HepG2 (cell line): Measurements from ENCODE around the gene THSD8. TPM values are rescaled to one million over a fixed set of nuclear protein-coding genes. Genes with fewer than 3 reads are reported as not detected.

Experiments
- ATAC-seq: fragments of 200-7000 bp; cut with Tn5 transposase; 3 replicates; pipeline ENCODE4 v1.9.1; 2020; ENCODE audit warnings: mild to moderate bottlenecking, moderate library complexity
- BruUV-seq: library from RNA; stranded (reverse); fragments of 400-500 nt; replicated peaks from 2 replicates; lab custom pipeline; 2021; lab: Mats Ljungman, UMichigan
- CTCF ChIA-PET: fragments of 300-600 bp; formaldehyde crosslinking; extraction: SDS; loops from one replicate; lab custom pipeline; 2021; ENCODE audit warnings: low total read pairs, inconsistent platforms, low intra/inter-chr PET ratio; lab: Yijun Ruan, JAX
- POLR2A ChIA-PET: fragments of 350-600 bp; sonication (Branson Sonifier 250); formaldehyde crosslinking; loops from one replicate; lab custom pipeline; 2020; ENCODE audit warnings: antibody characterized with exemption, inconsistent platforms; lab: Yijun Ruan, JAX
- DNase-seq: peaks from one replicate; pipeline ENCODE4 v3.0.0-alpha.2; 2015; ENCODE audit warnings: low spot score
- FAIRE-seq: peaks from 3 replicates; lab custom pipeline; 2011; peaks lifted over from hg19 to GRCh38; lab: Jason Lieb, UNC
- H2AFZ ChIP-seq: one replicate; pipeline ENCODE4 v1.6.1; 2011; ENCODE audit warnings: low read length, inconsistent platforms
- H3K27ac ChIP-seq: fragments of 300-600 bp; 3 replicates; pipeline ENCODE4 v1.8.0; 2011; ENCODE audit warnings: mixed run types, mild to moderate bottlenecking, mixed read lengths, low read length, inconsistent platforms; ENCODE audit not compliant: insufficient read depth; ENCODE audit errors: extremely low read length
- H3K27me3 ChIP-seq, 2 experiments: fragments of 200-600 bp in 1 of 2; 2 replicates in 1 of 2; 3 replicates in 1 of 2; pipeline versions ENCODE4 v1.6.0 to v1.8.0; 2011; ENCODE audit warnings: low read length in 2 of 2, mild to moderate bottlenecking in 2 of 2, moderate library complexity in 2 of 2, inconsistent platforms in 1 of 2; ENCODE audit not compliant: insufficient read depth in 2 of 2, control insufficient read depth in 1 of 2
- H3K36me3 ChIP-seq, 2 experiments: fragments of 200-600 bp in 1 of 2; replicated peaks in 1 of 2; 2 replicates in 1 of 2; 3 replicates in 1 of 2; pipeline versions ENCODE4 v1.5.1 to v1.8.0; 2011; ENCODE audit warnings: low read length in 2 of 2, inconsistent platforms in 1 of 2; ENCODE audit not compliant: insufficient read depth in 2 of 2, control insufficient read depth in 1 of 2
- H3K4me1 ChIP-seq: 2 replicates; pipeline ENCODE4 v1.5.1; 2012; ENCODE audit warnings: low read length, inconsistent platforms; ENCODE audit not compliant: insufficient read depth
- H3K4me2 ChIP-seq: 2 replicates; pipeline ENCODE4 v1.6.0; 2011; ENCODE audit warnings: low read depth, low read length, inconsistent platforms
- H3K4me3 ChIP-seq, 3 experiments: fragments of 200-600 bp in 1 of 3; sonication (generic), shearing (Covaris generic) in 1 of 3; replicated peaks in 1 of 3; 2 replicates each; pipeline ENCODE4 v1.5.1; 2011 to 2016; ENCODE audit warnings: low read length in 3 of 3, inconsistent platforms in 2 of 3, low read depth in 2 of 3, mild to moderate bottlenecking in 2 of 3, control low read depth in 1 of 3, mixed read lengths in 1 of 3; ENCODE audit not compliant: insufficient read depth in 1 of 3
- H3K79me2 ChIP-seq: one replicate; pipeline ENCODE4 v1.6.1; 2011; ENCODE audit warnings: low read length, inconsistent platforms; ENCODE audit not compliant: insufficient read depth
- H3K9ac ChIP-seq: 2 replicates; pipeline ENCODE4 v1.6.0; 2011; ENCODE audit warnings: mild to moderate bottlenecking, low read depth, low read length, inconsistent platforms; ENCODE audit not compliant: insufficient read depth
- H3K9me3 ChIP-seq: 2 replicates; pipeline ENCODE4 v1.5.1; 2012; ENCODE audit warnings: mild to moderate bottlenecking, low read length
- H4K20me1 ChIP-seq: 2 replicates; pipeline ENCODE4 v1.6.0; 2011; ENCODE audit warnings: inconsistent platforms, mild to moderate bottlenecking, low read length, moderate library complexity; ENCODE audit not compliant: insufficient read depth
- CENPX ChIP-seq: sonication (generic); formaldehyde crosslinking; IDR thresholded peaks from 2 replicates; pipeline ENCODE4 v1.9.0; 2021; ENCODE audit warnings: mild to moderate bottlenecking, missing genetic modification reagents, moderate library complexity
- HNRNPK ChIP-seq: fragments of 200-400 bp; formaldehyde crosslinking; IDR thresholded peaks from 2 replicates; pipeline ENCODE4 v1.6.1; 2018; ENCODE audit warnings: low read length, low read depth, moderate library complexity, mild to moderate bottlenecking; ENCODE audit not compliant: poor library complexity, severe bottlenecking
- NKX3-1 ChIP-seq: sonication (generic); formaldehyde crosslinking; IDR thresholded peaks from 2 replicates; pipeline ENCODE4 v1.5.0; 2020; ENCODE audit warnings: missing genetic modification reagents
- SMARCC2 ChIP-seq: fragments of 450-650 bp; IDR thresholded peaks from 2 replicates; pipeline ENCODE4 v1.6.1; 2017; ENCODE audit warnings: antibody characterized with exemption, mild to moderate bottlenecking
- STAG1 ChIP-seq: sonication (generic); formaldehyde crosslinking; IDR thresholded peaks from 2 replicates; pipeline ENCODE4 v1.4.0; 2020; ENCODE audit warnings: missing genetic modification reagents
- ZNF629 ChIP-seq: sonication (generic); formaldehyde crosslinking; conservative IDR thresholded peaks from 2 replicates; pipeline ENCODE4 v1.5.0; 2020; ENCODE audit warnings: missing genetic modification reagents
- WGBS: methylation state at CpG from one replicate; pipeline ENCODE4 v1.1.6; 2017; ENCODE audit warnings: low lambda C conversion rate; 5-methylcytosine and 5-hydroxymethylcytosine counted together
- in situ Hi-C: cut with HindIII; loops from 2 replicates; pipeline ENCODE4 v1.10.0; 2017; ENCODE audit warnings: low pct_unique_long_range_greater_than_20kb; ENCODE audit not compliant: extremely low pct_ligation_motif_present
- intact Hi-C: fragments of 100-400 bp; cut with micrococcal nuclease; formaldehyde crosslinking; loops from one replicate; pipeline ENCODE4 v1.10.0; 2022; ENCODE audit not compliant: unreplicated experiment
- polyA plus RNA-seq, 8 experiments: library from polyadenylated mRNA; depleted of rRNA in 3 of 8; stranded (reverse) in 7 of 8; unstranded in 1 of 8; fragments of >200 nt; fragmentation: Illumina TruSeq in 4 of 8; extraction: Trizol in 4 of 8; gene quantifications; 2 replicates each; pipeline versions ENCODE4 v1.2.1 to v1.2.3, GENCODE V29; 2011 to 2016; ENCODE audit warnings: low read depth in 4 of 8, missing spikeins in 1 of 8, mixed read lengths in 1 of 8; ENCODE audit not compliant: insufficient read depth in 1 of 8
- total RNA-seq, 5 experiments: library from RNA; depleted of rRNA; stranded (reverse); fragments of >200 nt; fragmentation: Illumina TruSeq; extraction: Trizol; gene quantifications; 2 replicates each; pipeline ENCODE4 v1.2.3, GENCODE V29; 2016; ENCODE audit warnings: low read depth in 1 of 5
- TF ChIP-seq, protein P1 (sequence below): fragments of 450-650 bp; IDR thresholded peaks from 2 replicates; pipeline ENCODE4 v1.6.1; 2017; ENCODE audit warnings: mild to moderate bottlenecking
- TF ChIP-seq, protein P2 (sequence below): sonication (generic); formaldehyde crosslinking; IDR thresholded peaks from 2 replicates; pipeline ENCODE4 v1.8.1; 2023; ENCODE audit warnings: mild to moderate bottlenecking, missing genetic modification reagents
- TF ChIP-seq, protein P3 (sequence below): sonication (generic); formaldehyde crosslinking; IDR thresholded peaks from 2 replicates; pipeline ENCODE4 v1.8.1; 2022; ENCODE audit warnings: low read depth, mild to moderate bottlenecking, missing genetic modification reagents
- TF ChIP-seq, protein P4 (sequence below): sonication (generic); formaldehyde crosslinking; IDR thresholded peaks from 2 replicates; pipeline ENCODE4 v1.4.0; 2020; ENCODE audit warnings: missing genetic modification reagents

Gene THSD8
- total and polyA plus RNA-seq, 2 of the 13 experiments (the other 11 are each of a cell fraction or from before 2014, with no cell fraction given), result 4.8 to 14.9 TPM

DNA sequence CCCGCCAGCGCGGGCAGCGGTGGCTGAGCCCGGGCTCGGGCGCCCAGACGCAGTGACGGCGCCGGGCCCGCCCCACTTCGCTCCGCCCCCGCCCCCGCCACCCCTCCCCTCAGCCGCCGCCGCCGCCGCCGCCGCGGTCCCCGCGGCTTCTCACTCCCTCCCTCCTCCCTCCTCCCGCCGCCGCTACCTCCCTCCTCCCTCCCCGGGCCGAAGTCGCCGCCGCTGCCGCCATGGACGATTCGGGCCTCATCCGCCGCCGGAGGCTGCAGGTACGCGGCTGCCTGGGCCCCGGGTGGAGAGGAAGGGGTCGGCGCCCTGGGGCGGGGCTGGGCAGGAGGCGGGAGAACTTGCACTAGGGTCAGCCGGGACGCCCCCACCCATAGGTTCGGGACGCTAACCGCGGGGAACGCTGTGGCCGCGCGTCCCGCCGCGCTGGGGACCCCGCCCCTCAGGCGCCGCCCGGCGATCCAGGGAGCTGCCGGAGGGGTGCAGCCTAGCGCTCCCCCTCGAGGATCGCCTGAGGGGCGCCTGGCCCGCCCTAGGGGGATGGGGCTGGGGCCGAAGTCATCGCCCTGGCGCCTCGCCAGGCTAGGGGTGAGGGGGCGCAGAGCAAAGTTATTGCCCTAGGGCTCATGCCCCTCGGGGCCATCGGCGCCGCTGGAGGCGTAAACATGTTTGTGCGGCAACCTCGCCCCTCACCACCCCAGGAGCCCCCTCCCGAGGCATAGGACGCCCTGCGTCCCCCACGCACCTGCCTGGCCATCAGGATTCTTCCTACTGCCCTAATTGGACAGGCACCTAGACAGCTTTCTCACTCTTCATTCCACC is 32.1 kb downstream of the THSD8 start (continued):
- TF ChIP-seq HNRNPK (peak; percentile 39), SMARCC2 (no peak)

DNA sequence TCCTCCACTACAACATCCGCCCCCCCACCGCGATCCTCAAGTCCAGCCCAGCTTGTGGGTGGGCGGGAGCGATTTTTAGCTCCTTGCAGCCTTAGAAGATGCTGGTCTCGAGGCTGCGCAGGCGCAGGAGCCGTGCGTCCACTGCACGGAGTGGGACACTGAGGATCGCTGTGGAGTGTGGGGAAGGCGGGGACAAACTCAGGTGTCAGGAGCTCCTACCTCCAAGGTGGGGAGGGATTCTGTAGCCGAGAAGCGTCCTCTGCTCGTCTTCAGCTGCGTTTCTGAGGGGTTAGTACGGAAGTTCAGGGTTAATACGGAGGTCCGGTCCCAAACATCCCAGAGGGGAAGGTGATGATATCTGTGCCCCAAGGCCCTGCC is 32.7 kb downstream of the THSD8 start, which contains the start of gene RTBDN:
TSS of gene RTBDN (minus strand) at position 14 of the 378 bp plus-strand sequence. CDS start 4,600 bp downstream, outside the sequence.
- POLR2A ChIA-PET, result no interaction called here
- no peak within 1 kb of the TSS for H3K27ac ChIP-seq
- no peak within 1 kb of the TSS for H2AFZ ChIP-seq

More for the DNA sequence above, 32.7 kb downstream of the THSD8 start, which contains the start of gene RTBDN:
- in situ Hi-C loops (no loop called here), intact Hi-C loops (no loop called here)
- Histone ChIP-seq H3K4me1 (peaks cover 60% of the 10 kb centered on the region), H3K27me3 (peaks cover 0 to 29% of the 10 kb centered on the region in 2 experiments; a peak in 2 of 5 replicates), H3K9me3 (no peaks in the 10 kb centered on the region), H3K4me2 (peak within 1 kb of the TSS; percentile 67), H3K4me3 (peak within 1 kb of the TSS; percentile 46 to 79 (median 67); a peak in 5 of 6 replicates), H3K36me3 (no peaks in the 10 kb centered on the region), H3K9ac (0 out of 2 replicates have a peak within 1 kb of the TSS, but pooled peaks have one; percentile 36), H4K20me1 (no peaks in the 10 kb centered on the region), H3K79me2 (no peaks in the 10 kb centered on the region)
- 35% methylated on average over 18 of the region's 20 CpGs for WGBS
- no TSS peak for BruUV-seq
- TF ChIP-seq, protein P1, sequence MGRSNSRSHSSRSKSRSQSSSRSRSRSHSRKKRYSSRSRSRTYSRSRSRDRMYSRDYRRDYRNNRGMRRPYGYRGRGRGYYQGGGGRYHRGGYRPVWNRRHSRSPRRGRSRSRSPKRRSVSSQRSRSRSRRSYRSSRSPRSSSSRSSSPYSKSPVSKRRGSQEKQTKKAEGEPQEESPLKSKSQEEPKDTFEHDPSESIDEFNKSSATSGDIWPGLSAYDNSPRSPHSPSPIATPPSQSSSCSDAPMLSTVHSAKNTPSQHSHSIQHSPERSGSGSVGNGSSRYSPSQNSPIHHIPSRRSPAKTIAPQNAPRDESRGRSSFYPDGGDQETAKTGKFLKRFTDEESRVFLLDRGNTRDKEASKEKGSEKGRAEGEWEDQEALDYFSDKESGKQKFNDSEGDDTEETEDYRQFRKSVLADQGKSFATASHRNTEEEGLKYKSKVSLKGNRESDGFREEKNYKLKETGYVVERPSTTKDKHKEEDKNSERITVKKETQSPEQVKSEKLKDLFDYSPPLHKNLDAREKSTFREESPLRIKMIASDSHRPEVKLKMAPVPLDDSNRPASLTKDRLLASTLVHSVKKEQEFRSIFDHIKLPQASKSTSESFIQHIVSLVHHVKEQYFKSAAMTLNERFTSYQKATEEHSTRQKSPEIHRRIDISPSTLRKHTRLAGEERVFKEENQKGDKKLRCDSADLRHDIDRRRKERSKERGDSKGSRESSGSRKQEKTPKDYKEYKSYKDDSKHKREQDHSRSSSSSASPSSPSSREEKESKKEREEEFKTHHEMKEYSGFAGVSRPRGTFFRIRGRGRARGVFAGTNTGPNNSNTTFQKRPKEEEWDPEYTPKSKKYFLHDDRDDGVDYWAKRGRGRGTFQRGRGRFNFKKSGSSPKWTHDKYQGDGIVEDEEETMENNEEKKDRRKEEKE, result no peak
- no peak for TF ChIP-seq STAG1 (CRISPR knock-in tag)
- no peak for TF ChIP-seq CENPX
- TF ChIP-seq, protein P2, sequence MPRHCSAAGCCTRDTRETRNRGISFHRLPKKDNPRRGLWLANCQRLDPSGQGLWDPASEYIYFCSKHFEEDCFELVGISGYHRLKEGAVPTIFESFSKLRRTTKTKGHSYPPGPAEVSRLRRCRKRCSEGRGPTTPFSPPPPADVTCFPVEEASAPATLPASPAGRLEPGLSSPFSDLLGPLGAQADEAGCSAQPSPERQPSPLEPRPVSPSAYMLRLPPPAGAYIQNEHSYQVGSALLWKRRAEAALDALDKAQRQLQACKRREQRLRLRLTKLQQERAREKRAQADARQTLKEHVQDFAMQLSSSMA, result no peak
- TF ChIP-seq, protein P3, sequence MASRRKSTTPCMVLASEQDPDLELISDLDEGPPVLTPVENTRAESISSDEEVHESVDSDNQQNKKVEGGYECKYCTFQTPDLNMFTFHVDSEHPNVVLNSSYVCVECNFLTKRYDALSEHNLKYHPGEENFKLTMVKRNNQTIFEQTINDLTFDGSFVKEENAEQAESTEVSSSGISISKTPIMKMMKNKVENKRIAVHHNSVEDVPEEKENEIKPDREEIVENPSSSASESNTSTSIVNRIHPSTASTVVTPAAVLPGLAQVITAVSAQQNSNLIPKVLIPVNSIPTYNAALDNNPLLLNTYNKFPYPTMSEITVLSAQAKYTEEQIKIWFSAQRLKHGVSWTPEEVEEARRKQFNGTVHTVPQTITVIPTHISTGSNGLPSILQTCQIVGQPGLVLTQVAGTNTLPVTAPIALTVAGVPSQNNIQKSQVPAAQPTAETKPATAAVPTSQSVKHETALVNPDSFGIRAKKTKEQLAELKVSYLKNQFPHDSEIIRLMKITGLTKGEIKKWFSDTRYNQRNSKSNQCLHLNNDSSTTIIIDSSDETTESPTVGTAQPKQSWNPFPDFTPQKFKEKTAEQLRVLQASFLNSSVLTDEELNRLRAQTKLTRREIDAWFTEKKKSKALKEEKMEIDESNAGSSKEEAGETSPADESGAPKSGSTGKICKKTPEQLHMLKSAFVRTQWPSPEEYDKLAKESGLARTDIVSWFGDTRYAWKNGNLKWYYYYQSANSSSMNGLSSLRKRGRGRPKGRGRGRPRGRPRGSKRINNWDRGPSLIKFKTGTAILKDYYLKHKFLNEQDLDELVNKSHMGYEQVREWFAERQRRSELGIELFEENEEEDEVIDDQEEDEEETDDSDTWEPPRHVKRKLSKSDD (CRISPR knock-in tag), result no peak
- TF ChIP-seq NKX3-1, result no peak
- TF ChIP-seq, protein P4, sequence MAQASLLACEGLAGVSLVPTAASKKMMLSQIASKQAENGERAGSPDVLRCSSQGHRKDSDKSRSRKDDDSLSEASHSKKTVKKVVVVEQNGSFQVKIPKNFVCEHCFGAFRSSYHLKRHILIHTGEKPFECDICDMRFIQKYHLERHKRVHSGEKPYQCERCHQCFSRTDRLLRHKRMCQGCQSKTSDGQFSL (CRISPR knock-in tag), result 0 out of 2 replicates have a peak, but pooled peaks have one; percentile 31
- peak; percentile 77 for TF ChIP-seq ZNF629
- CTCF ChIA-PET, result no interaction called here
- no peak for ATAC-seq
- no peak for DNase-seq
- no peak for FAIRE-seq
